Tibial nerve (tissue), 4 donors: ENCODE measurements around the gene HSFX1.

Experiments used
- EP300 ChIP-seq, 2 donors: sonication (generic); formaldehyde crosslinking; IDR thresholded peaks; one replicate each; pipeline ENCODE4 v1.6.1; 2017; ENCODE audit warnings: antibody characterized with exemption in 2 of 2, mild to moderate bottlenecking in 1 of 2
- POLR2A ChIP-seq, 2 donors: fragments of 450-650 bp; IDR thresholded peaks; one replicate each; pipeline ENCODE4 v1.6.1; 2017; ENCODE audit warnings: antibody characterized with exemption in 2 of 2, mild to moderate bottlenecking in 2 of 2, moderate library complexity in 2 of 2
- TF ChIP-seq, protein P1 (sequence below), 5 experiments: fragments of 200-600 bp in 3 of 5; fragments of 450-650 bp in 2 of 5; sonication (generic) in 3 of 5; IDR thresholded peaks; one replicate each; pipeline ENCODE4 v1.5.1; 2016 to 2019; ENCODE audit warnings: antibody characterized with exemption in 5 of 5, mild to moderate bottlenecking in 3 of 5, moderate library complexity in 2 of 5

DNA sequence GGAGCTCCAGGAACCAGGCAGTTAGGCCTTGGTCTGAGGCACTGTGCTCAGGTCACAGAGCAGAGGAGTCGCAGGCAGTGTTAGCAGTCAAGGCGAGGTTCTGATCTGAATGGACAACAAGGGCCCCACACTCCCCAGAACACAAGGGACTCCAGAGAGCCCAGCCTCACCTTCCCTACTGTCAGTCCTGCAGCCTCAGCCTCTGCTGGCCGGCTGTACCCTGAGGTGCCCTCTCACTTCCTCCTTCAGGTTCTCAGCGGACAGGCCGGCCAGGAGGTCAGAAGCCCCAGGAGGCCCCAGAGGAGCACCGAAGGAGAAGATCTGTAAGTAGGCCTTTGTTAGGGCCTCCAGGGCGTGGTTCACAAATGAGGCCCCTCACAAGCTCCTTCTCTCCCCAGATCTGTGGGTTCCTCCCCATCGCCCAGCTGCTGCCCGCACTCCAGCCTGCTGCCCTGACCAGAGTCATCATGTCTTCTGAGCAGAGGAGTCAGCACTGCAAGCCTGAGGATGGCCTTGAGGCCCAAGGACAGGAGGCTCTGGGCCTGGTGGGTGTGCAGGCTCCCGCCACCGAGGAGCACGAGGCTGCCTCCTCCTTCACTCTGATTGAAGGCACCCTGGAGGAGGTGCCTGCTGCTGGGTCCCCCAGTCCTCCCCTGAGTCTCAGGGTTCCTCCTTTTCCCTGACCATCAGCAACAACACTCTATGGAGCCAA lies 34.0 kb downstream of the HSFX1 start:
- TF ChIP-seq, protein P1, sequence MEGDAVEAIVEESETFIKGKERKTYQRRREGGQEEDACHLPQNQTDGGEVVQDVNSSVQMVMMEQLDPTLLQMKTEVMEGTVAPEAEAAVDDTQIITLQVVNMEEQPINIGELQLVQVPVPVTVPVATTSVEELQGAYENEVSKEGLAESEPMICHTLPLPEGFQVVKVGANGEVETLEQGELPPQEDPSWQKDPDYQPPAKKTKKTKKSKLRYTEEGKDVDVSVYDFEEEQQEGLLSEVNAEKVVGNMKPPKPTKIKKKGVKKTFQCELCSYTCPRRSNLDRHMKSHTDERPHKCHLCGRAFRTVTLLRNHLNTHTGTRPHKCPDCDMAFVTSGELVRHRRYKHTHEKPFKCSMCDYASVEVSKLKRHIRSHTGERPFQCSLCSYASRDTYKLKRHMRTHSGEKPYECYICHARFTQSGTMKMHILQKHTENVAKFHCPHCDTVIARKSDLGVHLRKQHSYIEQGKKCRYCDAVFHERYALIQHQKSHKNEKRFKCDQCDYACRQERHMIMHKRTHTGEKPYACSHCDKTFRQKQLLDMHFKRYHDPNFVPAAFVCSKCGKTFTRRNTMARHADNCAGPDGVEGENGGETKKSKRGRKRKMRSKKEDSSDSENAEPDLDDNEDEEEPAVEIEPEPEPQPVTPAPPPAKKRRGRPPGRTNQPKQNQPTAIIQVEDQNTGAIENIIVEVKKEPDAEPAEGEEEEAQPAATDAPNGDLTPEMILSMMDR (IDR thresholded peaks at IDR 0.05) = no peak
- TF ChIP-seq POLR2A (IDR thresholded peaks at IDR 0.05) = no peak
- no peak for TF ChIP-seq EP300 (IDR thresholded peaks at IDR 0.05)
